GM12801 (cell line): ENCODE measurements around the gene AAMP.

Experiments
- CTCF ChIP-seq: IDR thresholded peaks from one replicate; pipeline ENCODE4 v1.5.1; 2011; ENCODE audit warnings: control low read depth; ENCODE audit not compliant: insufficient read length; ENCODE audit errors: extremely low read depth

AAMP gene

GRCh38 chr2:218291318-218292047 is 21.5 kb upstream of the AAMP start:
- TF ChIP-seq CTCF = no peak

GRCh38 chr2:218290316-218291261 is 20.7 kb upstream of the AAMP start:
- no peak for TF ChIP-seq CTCF

DNA sequence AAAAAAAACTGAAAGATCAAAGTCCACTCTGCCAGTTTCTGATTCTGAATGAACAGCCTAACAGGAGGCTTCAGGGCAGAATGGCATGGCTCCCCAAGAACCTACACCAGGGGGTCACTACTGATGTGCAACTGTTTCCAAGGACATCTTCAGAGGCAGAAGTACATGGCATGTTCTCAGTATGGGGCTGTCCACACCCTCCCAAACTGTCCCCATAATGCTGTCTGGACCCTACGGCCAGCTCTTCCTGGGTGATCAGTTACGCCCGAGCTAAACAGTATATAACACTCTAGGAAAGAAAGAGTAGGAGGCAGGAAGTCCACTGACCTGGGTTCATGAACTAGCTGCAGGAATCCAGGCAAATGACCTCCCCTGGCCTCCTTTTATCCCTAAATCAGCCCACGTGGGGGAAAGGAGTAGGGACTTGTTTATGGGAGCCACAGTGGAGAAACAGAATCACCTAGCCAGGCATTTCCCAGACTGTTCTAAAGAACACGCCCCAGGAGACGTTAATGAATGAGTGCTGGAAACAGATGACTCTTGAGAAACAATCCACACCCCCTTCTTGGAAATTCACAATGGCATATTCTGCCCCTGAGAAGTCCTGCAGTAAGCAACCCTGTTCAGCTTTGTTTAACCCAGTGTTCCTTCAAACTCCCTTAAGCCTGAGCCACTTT is 19.8 kb upstream of the AAMP start:
- TF ChIP-seq CTCF = no peak

GRCh38 chr2:218286570-218287459 is 16.9 kb upstream of the AAMP start:
- TF ChIP-seq CTCF = no peak

GRCh38 chr2:218285604-218286003 is 15.7 kb upstream of the AAMP start:
- no peak for TF ChIP-seq CTCF

- no peak for TF ChIP-seq CTCF
These were observed 14.3 kb upstream of the AAMP start for GRCh38 chr2:218284106-218284811.
